NCI-H524 (cell line): ENCODE data around the gene IHH.

Source experiments
- DNase-seq, 2 experiments: peaks; one replicate each; lab custom pipeline; 2025; lab: John Stamatoyannopoulos, UW

Gene IHH

DNA sequence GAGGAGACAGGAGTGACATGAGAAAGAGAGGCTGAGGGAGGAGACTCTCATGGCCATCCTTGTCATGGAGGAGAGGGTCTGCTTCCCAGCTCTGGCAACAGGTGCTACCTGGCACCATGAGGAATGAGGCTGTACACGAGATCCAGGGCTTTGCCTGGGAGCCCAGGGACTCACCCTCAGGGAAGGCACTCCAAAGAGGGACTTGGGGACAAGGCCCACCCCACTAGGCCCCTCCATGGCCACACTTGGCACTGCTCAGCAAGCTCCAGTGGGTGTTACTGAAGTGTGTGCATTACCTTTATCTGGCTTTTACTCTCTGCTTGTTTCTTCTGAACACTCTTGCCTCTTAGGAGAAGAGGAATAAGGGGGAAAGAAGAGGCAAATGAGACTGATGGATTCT, 22.1 kb downstream of the IHH start:
- no peak for DNase-seq

DNA sequence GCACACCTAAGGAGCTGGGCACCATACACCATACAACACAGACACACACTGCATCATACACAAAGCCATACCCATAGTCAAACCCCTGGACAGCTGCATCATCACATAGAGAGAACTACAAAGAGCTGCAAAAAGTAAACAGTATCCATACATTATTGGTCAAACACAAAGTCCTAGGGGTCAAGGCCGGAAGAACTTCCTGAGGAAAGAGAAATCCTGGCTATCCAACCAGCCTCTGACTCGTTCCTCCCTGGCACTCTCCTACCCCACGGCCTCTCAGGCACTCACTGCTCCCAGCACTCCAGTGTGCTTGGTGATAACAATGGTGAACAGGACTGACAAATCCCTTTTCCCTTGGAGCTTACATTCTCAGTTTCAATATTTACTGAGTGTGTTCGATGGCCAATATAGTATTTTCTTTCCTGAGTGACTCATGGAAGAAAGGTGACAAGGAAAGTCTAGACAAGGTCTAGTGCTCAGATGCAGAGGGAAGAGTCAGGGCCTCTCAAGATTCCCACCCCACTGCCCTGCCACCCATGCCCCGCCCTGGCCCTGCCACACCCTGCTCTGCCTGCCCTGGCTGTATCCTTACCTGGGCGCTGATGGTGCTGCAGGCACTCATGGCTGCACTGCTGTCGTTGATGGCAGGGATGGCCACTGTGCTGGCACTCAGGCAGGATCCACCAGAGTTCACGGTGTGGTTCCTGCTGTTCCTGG, 22.8 kb downstream of the IHH start:
- DNase-seq = no peak

DNA sequence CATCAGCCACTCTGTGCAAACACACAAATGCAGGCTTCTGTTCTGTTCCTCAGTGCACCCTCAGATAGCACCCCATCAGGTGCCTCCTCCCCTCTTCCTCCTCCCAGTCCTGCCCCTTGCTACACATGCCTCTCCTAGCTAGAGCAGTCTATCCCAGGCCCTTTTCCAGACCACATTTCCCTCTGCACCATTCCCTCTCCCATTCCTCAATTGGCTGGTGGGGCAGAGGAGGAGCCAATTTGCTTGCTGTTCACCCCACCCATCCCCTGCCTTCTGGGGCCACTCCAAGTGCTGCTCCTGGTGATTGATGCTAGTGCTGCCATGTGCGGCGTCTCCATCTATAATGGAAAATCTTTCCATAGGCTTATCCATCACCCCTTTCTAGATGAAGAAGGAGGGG, 24.8 kb downstream of the IHH start:
- no peak for DNase-seq

DNA sequence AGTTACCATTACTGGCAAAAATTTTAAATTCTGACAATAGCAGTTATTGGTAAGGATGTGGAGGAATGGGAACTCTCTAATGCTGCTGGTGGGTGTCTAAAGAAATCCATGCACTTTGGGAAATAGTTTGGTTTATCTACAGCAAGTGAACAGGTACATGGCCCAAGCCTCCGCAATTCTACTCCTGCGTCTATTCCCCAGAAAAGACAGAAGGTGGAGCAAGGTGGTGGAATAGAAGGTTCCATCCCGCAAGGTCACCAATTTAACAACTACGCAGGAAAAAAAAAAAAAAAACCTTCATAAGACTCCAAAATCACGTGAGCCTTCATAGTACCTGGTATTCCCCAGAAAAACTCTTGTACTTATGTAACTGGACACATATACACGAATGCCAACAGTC, 25.9 kb downstream of the IHH start:
- no peak for DNase-seq

DNA sequence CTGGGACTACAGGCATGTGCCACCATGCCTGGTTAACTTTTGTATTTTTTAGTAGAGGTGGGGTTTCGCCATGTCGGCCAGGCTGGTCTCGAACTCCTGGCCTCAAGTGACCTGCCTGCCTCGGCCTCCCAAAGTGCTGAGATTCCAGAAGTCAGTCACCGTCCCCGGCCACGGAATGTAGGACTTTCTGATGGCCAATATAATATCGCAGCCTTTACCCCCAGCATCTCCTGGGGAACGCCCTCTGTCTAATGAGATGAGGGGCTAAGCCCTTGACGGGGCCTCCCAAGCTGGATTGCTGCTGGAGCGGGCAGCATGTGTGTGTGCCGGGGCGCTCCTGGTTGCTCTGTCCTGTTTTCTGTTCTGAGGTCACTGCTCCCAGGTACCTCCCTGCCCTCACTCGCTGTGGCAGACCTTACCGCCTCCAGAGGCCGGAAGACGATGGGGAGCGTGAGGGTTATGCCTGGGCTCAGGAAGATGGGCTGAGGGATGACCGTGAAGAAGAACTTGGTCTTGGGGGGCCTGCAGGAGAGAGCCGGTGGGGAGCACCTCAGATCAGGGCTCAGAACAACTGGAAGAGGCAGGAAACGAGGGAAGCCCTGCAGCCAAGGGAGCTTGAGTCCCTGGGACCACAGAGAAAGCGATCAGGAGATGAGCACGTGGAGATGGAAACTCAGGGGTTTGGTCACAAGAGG, 28.5 kb downstream of the IHH start:
- no peak for DNase-seq

DNA sequence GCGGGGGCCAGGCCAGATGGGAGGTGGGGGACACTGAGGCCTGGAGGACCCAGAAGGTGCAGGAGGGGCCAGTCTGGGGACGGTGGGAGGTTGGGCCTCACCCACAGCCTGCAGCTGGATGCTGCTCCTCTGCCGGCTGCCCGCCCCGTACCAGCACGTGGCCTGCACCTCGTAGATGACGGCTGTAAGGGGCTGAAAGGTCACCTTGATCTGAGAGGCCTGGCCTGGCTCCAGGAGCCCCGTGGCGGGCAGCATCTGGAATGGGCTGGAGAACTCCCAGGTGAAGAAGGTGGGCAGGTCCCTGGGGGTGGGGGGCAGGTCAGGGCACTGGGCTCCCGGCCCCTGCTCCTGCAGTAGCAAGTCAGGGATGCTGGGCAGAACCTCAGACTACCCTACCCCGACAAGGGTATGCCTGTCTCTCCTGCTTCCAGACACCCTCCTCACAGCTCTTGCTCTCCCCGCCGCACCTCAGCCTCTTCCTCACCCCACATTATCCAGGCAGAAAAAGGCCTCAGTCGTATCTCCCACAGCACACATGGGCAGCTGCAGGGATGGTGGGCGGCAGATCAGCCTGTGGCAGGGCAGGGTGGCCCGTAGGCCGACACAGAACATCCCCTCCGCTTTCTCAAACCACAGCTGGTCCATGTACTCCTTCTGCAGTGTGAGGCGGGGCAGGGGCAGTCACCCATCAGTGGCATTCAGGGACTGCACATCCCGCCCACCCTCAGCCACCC, 29.5 kb downstream of the IHH start:
- DNase-seq = no peak

DNA sequence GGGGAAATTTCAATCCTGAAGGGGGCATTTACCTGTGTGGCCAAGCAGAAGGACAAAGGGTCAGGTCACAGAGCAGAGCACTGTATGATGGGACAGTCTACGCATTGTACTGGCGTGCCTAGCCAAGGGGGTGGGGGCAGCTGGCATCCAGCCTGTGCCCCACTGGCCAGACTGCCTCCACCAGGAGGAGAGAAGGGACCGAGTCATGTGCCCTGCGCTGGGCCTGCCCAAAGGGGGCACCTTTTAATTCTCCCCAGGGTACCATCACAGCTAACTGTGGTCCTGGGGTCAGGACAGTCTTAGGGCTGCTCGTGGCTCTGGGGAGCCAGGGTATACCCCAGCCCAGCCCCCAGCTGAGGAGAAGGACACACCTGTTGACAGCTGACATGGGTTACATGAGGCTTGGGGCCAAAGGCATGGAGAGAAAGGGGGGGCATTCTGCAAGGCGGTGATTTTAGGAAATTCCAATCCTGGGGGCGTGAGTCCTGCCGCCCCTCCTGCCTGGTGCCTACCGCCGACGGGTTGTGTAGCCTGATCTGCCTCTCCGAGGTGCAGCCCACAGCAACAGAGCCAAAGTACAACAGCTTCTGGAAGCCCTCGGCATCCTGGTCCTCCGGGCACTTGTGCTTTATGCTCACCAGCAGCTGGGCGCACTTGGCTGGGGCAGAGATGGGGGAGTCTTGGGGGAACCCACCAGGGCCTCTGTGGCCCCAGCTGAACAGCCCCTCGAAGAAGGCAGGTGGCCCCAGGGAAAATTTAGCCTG, 30.4 kb downstream of the IHH start:
- no peak for DNase-seq

DNA sequence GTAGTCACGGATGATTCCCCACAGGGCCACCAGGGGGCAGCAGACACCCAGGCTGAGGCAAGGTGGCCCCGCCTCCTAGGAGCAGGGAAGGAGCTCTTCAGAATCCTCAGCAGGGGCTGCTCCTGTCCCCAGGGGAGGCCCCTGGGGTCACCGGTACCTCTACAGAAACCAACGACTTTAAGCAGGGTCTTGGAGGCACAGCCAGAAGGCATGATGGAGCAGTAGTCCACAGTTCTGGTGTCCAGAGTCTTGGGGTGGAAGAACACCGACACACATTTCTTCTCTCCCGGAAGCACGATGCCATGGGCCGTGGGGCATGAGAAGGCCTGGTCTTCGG, 30.9 kb downstream of the IHH start:
- peak; percentile 53 to 73 for DNase-seq

DNA sequence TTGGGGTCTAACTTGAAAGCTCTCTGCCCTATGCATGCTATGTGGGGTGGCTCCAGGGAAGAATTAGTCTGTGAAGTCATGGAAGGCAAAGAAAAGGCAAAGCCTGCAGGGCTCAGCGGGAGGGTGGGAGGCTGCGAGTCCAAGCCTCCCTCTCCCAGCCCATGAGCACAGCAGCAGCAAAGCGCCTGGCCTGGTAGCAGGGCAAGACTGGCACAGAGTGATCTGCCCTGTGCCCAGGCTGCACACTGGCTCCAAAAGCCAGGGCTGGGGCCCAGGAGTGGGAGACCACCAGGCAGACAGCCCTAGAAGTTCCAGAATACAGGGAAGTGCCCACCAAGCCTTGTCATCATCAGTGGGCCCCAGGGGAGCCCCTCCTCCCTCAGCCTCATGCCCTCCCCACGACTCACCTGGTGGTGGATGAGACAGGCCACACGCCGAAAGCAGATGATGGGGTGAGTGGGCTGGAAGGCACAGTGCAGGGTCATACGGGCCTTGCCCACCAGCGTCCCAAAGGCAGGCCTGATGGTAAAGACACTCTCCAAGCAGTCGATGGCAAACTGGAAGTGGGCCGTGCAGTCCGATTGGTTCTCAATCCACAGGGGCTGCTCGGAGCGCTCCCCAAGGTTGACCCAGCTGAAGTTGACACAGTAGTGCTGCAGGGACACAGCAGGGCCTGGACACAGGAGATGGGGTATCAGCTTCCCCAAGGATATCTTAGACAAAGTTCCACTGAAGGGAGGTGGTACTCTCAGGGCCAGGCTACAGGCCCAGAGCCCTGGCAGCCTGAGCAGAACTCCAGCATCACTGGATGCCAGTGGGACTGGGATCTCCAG, 31.5 kb downstream of the IHH start:
- no peak for DNase-seq

DNA sequence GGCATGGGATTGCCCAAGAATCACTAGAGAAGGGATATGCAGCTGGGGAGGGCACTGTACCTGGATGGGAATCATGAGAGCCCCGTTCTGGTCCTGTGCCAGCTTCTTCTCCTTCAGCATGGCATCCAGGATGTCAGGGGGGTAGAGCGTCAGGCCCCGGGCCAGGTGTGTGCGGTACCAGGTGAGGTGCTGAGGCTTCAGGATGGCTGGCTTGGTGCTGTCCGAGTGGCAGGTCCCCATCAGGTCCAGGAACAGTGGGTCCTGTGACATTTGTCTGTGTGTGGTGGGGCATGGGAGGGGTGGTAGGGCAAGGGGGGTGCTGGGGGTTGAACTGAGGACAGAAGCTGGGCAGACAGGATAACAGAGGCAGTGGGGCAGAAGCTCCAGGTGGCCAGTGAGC, 32.6 kb downstream of the IHH start:
- no peak for DNase-seq

DNA sequence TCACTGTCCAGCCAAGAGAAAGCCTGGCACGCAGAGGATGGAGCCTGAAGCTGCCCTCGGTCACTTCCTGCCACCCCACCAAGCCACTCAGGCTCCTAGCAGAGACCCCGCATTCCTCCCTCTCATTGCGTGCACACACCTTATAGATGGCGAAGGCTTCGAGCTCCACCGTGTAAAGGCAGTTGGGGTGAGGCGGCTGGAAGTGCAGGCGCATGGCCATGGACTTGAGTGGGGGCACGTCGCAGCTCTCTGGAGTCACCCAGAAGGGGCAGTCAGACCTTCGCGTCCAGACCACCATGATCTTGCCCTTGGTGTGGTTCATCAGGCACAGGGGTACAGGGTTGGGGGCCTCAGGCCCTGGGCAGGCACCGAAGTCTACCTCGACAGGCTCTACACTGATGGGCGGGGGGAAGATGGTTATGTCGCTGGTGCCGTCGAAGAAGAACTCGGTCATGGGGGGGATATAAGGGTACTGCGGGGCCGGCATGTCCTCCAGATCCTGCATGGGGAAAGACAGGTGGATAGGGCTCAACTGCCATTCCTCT, 33.1 kb downstream of the IHH start:
- DNase-seq = no peak

DNA sequence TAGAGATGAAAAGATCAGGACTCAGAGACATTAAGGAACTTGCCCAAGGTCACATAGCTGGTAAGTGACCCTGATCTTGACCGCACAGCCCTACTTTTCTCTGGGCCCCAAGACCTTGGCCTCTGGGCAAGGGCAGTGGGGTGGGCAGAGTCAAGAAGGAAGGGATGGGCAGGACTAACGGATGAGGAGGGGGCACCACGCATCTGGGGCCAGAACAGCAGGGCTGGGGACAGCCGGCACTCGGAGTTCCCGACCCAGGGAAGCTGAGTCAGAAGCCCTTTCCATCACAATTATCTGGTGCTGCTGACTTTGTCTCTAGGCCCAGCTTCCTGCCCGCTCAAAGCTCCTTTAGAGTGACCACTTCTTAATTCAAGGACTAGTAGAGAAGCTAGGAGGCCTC, 33.8 kb downstream of the IHH start:
- DNase-seq = no peak

DNA sequence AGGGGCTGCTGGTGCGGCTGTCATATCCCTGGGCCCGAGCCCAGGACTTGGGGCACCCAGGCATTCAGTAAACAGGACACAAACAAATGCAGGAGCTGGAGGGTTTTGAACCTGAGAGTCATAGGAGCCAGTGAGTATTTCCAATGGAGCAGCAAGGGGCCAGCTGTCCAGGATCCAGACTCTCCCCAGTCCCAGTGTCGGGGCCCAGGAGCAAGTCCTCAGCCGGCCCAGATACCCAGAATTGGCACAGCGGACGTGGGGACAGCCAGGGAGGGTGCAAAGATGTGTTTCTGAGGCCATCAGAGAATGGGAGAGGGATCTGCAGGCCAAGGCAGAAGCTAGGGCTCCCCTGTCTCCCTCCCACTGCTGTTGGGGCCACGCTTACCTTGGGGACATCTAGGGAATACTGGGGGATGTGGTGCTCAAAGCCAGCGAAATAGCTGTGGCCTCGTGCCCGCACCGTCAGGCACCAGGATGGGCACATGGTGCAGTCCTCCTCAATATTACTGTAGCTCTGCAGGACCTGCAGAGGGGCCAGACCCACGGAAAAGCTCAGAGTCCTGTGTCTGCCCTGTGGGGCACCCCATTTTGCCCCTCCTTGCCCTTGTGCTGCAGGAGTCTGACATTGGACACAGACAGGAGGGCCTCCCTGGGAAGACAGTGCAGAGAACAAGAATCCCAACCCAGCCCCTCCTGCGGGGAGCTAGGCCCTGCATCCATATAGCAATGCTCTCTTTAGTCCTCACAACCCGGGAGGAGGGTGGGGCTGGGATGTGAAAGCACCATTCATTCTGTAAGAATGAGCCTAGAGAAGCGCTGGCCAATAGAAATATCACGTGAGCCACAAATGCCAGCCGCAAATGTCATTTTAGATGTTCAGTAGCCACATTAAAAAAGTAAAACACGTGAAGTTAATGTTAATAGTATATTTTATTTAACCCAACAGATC, 34.8 kb downstream of the IHH start:
- no peak for DNase-seq

DNA sequence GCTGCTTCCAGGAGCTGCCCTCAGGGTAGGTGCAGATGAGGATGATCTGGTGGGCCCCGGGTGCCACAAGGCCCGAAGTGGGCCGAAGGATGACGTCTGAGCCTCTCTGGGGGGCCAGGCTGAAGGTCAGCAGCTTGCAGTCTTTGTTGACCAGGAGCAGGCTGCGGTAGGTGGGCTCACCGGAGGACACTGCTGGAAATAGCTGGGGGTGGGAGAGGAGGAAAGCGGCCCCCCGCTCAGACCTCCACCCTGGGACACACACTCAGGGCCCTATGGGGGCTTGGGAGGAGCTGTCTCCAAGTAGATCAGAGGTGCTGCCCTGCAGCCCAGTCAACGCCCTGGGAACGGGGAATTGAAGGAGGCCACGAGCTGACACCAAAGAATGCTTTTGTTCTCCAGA, 36.7 kb downstream of the IHH start:
- DNase-seq = no peak

DNA sequence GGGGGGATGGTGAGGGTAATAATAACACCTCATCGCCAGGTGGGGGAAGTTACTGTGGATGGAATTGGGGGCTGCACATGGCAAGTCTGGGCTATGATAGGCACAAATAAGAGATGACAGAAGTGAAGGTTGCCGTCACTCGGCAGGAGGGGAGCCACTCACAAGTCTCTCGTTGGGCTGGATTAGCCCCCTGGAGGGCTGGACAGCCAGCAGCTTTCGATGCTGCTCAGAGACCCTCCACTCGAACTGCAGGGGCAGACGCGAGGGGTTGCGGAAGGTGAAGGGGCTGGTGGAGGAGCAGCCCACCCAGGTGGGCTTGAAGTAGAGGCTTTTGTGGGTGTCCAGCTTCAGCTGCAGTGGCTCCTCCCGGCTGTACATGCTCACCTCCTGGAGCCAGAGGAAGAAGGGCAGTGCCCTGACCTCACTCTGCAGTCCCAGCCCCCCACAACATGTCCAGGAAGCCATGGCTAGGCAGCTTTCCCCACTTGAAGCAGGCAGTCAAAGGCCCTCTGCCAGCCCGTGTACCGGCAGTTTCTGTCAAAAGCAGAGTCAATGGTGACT, 37.6 kb downstream of the IHH start:
- DNase-seq = no peak

DNA sequence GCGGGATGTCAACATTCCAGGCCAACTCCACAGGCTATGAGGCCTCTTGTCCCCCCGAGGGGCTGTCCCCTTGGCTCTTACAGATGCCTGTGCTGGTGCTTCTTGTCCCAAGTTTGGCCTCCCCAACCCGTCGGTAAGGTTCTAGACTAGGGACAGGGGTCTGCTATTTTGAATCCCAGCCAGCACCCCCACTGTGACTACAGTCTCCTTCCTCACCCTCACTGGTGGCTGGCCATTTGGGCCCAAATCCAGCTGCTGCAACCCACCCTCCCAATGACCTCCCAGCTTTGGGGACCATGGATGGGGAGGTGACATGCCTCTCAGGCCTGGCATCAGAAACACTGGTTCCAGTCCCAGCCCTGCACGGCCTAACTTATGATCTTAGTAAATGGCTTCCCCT, 38.1 kb downstream of the IHH start:
- DNase-seq = no peak

DNA sequence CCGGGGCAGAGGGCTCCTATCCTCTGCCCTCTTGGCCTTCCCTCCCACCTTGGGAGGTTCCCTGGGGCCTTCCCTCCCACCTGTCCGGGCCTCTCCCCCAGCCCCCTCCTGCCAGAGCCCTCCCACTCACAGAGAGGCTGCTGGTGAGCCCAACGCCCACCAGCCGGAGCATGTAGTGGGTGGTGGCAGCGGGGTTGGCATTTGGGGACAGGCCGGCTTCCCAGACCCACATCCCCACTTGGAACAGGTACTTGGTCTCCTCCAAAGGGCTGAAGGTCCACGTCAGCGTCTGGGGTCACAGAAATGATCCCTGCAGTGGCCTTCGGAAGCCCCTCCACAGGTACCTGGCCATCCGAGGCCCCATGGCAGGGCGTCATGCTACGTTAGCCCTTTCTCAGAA, 38.7 kb downstream of the IHH start:
- DNase-seq = no peak

DNA sequence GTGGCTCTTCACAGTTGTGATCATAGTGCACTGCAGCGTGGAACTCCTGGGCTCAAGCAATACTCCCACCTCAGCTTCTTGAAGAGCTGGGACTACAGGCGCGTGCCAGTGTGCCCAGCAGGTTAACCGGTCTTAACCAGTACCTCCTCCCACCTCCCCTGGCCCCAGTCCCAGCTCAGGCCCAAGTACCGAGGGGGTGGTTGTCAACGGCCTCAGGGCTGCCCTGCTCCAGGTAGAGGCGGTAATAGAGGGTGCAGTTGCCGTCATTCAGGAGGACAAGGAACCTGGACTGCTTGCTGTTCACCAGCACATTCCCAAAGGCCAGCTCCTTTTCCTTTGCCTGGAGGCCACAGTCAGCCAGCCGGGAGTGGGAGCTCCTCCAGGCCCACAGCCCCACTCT, 39.1 kb downstream of the IHH start:
- no peak for DNase-seq

DNA sequence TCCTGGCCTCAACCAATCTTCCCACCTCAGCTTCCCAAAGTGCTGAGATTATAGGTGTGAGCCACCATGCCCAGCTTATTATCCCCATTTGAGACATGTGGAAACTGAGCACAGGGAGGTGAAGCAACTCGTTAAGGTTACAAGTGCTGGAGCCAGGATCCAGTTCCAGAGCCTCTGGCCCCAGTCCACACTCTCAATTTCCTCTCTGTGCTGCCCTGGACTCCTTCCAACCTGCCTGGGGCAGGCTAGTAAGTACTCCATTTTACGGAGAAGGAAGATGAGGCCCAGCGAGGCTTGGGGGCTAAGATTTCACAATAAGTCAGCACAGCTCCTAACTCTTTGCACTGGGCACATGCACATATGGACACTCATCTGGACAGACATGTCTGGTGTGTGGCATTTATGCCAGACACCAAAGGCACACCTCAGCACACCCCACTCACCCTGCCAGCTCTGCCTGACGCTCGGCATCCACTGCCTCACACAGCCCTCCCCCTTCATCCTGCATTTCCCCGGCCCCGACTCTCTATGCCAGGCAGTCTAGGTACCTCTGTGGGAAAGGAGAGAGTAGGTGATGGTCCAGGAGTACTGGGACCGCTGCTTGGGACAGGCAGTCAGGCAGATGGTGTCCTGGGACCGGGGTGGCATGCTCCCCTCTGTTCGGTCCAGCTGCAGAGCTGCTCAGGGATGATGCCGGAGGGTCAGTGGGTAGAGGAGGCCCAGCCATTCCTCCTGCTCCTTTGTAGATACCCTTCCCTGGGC, 39.9 kb downstream of the IHH start:
- DNase-seq = no peak
